HepG2 (cell line): ENCODE measurements around the gene HAPLN2. TPM values are rescaled to one million over a fixed set of nuclear protein-coding genes. Genes with fewer than 3 reads are reported as not detected.

Source experiments
- ATAC-seq: fragments of 200-7000 bp; cut with Tn5 transposase; 3 replicates; pipeline ENCODE4 v1.9.1; 2020; ENCODE audit warnings: mild to moderate bottlenecking, moderate library complexity
- BruUV-seq: library from RNA; stranded (reverse); fragments of 400-500 nt; replicated peaks from 2 replicates; lab custom pipeline; 2021; lab: Mats Ljungman, UMichigan
- CTCF ChIA-PET: fragments of 300-600 bp; formaldehyde crosslinking; extraction: SDS; loops from one replicate; lab custom pipeline; 2021; ENCODE audit warnings: low total read pairs, inconsistent platforms, low intra/inter-chr PET ratio; lab: Yijun Ruan, JAX
- POLR2A ChIA-PET: fragments of 350-600 bp; sonication (Branson Sonifier 250); formaldehyde crosslinking; loops from one replicate; lab custom pipeline; 2020; ENCODE audit warnings: antibody characterized with exemption, inconsistent platforms; lab: Yijun Ruan, JAX
- DNase-seq: peaks from one replicate; pipeline ENCODE4 v3.0.0-alpha.2; 2015; ENCODE audit warnings: low spot score
- FAIRE-seq: peaks from 3 replicates; lab custom pipeline; 2011; peaks lifted over from hg19 to GRCh38; lab: Jason Lieb, UNC
- H2AFZ ChIP-seq: one replicate; pipeline ENCODE4 v1.6.1; 2011; ENCODE audit warnings: low read length, inconsistent platforms
- H3K27ac ChIP-seq: fragments of 300-600 bp; 3 replicates; pipeline ENCODE4 v1.8.0; 2011; ENCODE audit warnings: mixed run types, mild to moderate bottlenecking, mixed read lengths, low read length, inconsistent platforms; ENCODE audit not compliant: insufficient read depth; ENCODE audit errors: extremely low read length
- H3K27me3 ChIP-seq, 2 experiments: fragments of 200-600 bp in 1 of 2; 2 replicates in 1 of 2; 3 replicates in 1 of 2; pipeline versions ENCODE4 v1.6.0 to v1.8.0; 2011; ENCODE audit warnings: low read length in 2 of 2, mild to moderate bottlenecking in 2 of 2, moderate library complexity in 2 of 2, inconsistent platforms in 1 of 2; ENCODE audit not compliant: insufficient read depth in 2 of 2, control insufficient read depth in 1 of 2
- H3K36me3 ChIP-seq, 2 experiments: fragments of 200-600 bp in 1 of 2; replicated peaks in 1 of 2; 2 replicates in 1 of 2; 3 replicates in 1 of 2; pipeline versions ENCODE4 v1.5.1 to v1.8.0; 2011; ENCODE audit warnings: low read length in 2 of 2, inconsistent platforms in 1 of 2; ENCODE audit not compliant: insufficient read depth in 2 of 2, control insufficient read depth in 1 of 2
- H3K4me1 ChIP-seq: 2 replicates; pipeline ENCODE4 v1.5.1; 2012; ENCODE audit warnings: low read length, inconsistent platforms; ENCODE audit not compliant: insufficient read depth
- H3K4me2 ChIP-seq: 2 replicates; pipeline ENCODE4 v1.6.0; 2011; ENCODE audit warnings: low read depth, low read length, inconsistent platforms
- H3K4me3 ChIP-seq, 3 experiments: fragments of 200-600 bp in 1 of 3; sonication (generic), shearing (Covaris generic) in 1 of 3; replicated peaks in 1 of 3; 2 replicates each; pipeline ENCODE4 v1.5.1; 2011 to 2016; ENCODE audit warnings: low read length in 3 of 3, inconsistent platforms in 2 of 3, low read depth in 2 of 3, mild to moderate bottlenecking in 2 of 3, control low read depth in 1 of 3, mixed read lengths in 1 of 3; ENCODE audit not compliant: insufficient read depth in 1 of 3
- H3K79me2 ChIP-seq: one replicate; pipeline ENCODE4 v1.6.1; 2011; ENCODE audit warnings: low read length, inconsistent platforms; ENCODE audit not compliant: insufficient read depth
- H3K9ac ChIP-seq: 2 replicates; pipeline ENCODE4 v1.6.0; 2011; ENCODE audit warnings: mild to moderate bottlenecking, low read depth, low read length, inconsistent platforms; ENCODE audit not compliant: insufficient read depth
- H3K9me3 ChIP-seq: 2 replicates; pipeline ENCODE4 v1.5.1; 2012; ENCODE audit warnings: mild to moderate bottlenecking, low read length
- H4K20me1 ChIP-seq: 2 replicates; pipeline ENCODE4 v1.6.0; 2011; ENCODE audit warnings: inconsistent platforms, mild to moderate bottlenecking, low read length, moderate library complexity; ENCODE audit not compliant: insufficient read depth
- EZH2 ChIP-seq: conservative IDR thresholded peaks from 2 replicates; pipeline ENCODE4 v1.6.1; 2012; ENCODE audit warnings: mild to moderate bottlenecking, low read depth, low read length, moderate library complexity
- IRF2 ChIP-seq: IDR thresholded peaks from 2 replicates; pipeline ENCODE4 v1.6.1; 2018; ENCODE audit warnings: missing genetic modification reagents, missing compliant biosample characterization
- KDM5B ChIP-seq: sonication (generic); formaldehyde crosslinking; IDR thresholded peaks from 2 replicates; pipeline ENCODE4 v1.4.0; 2020; ENCODE audit warnings: missing genetic modification reagents, mild to moderate bottlenecking, borderline replicate concordance
- MNT ChIP-seq: fragments of 450-650 bp; IDR thresholded peaks from 2 replicates; pipeline ENCODE4 v1.6.1; 2016
- NFRKB ChIP-seq: fragments of 450-650 bp; IDR thresholded peaks from 2 replicates; pipeline ENCODE4 v1.6.1; 2017
- NRL ChIP-seq: sonication (generic); formaldehyde crosslinking; IDR thresholded peaks from 2 replicates; pipeline ENCODE4 v1.5.0; 2020; ENCODE audit warnings: missing genetic modification reagents, mild to moderate bottlenecking, moderate library complexity, borderline replicate concordance
- RBM39 ChIP-seq: fragments of 200-400 bp; formaldehyde crosslinking; IDR thresholded peaks from one replicate; pipeline ENCODE4 v1.6.1; 2018; ENCODE audit warnings: antibody characterized with exemption, mild to moderate bottlenecking, low read depth, low read length; ENCODE audit not compliant: poor library complexity, severe bottlenecking
- SNAI1 ChIP-seq: sonication (generic); formaldehyde crosslinking; IDR thresholded peaks from 2 replicates; pipeline ENCODE4 v1.5.0; 2020; ENCODE audit warnings: mild to moderate bottlenecking, missing genetic modification reagents, borderline replicate concordance
- SP5 ChIP-seq: IDR thresholded peaks from 2 replicates; pipeline ENCODE4 v1.6.1; 2016; ENCODE audit warnings: low read depth, borderline replicate concordance
- SRF ChIP-seq: IDR thresholded peaks from 2 replicates; pipeline ENCODE4 v1.6.1; 2011; ENCODE audit warnings: mild to moderate bottlenecking, low read depth, low read length, moderate library complexity
- ZNF550 ChIP-seq: sonication (generic); formaldehyde crosslinking; IDR thresholded peaks from 2 replicates; pipeline ENCODE4 v1.4.0; 2020; ENCODE audit warnings: mild to moderate bottlenecking, missing genetic modification reagents, borderline replicate concordance
- WGBS: methylation state at CpG from one replicate; pipeline ENCODE4 v1.1.6; 2017; ENCODE audit warnings: low lambda C conversion rate; 5-methylcytosine and 5-hydroxymethylcytosine counted together
- in situ Hi-C: cut with HindIII; loops from 2 replicates; pipeline ENCODE4 v1.10.0; 2017; ENCODE audit warnings: low pct_unique_long_range_greater_than_20kb; ENCODE audit not compliant: extremely low pct_ligation_motif_present
- intact Hi-C: fragments of 100-400 bp; cut with micrococcal nuclease; formaldehyde crosslinking; loops from one replicate; pipeline ENCODE4 v1.10.0; 2022; ENCODE audit not compliant: unreplicated experiment
- polyA plus RNA-seq, 8 experiments: library from polyadenylated mRNA; depleted of rRNA in 3 of 8; stranded (reverse) in 7 of 8; unstranded in 1 of 8; fragments of >200 nt; fragmentation: Illumina TruSeq in 4 of 8; extraction: Trizol in 4 of 8; gene quantifications; 2 replicates each; pipeline versions ENCODE4 v1.2.1 to v1.2.3, GENCODE V29; 2011 to 2016; ENCODE audit warnings: low read depth in 4 of 8, missing spikeins in 1 of 8, mixed read lengths in 1 of 8; ENCODE audit not compliant: insufficient read depth in 1 of 8
- total RNA-seq, 5 experiments: library from RNA; depleted of rRNA; stranded (reverse); fragments of >200 nt; fragmentation: Illumina TruSeq; extraction: Trizol; gene quantifications; 2 replicates each; pipeline ENCODE4 v1.2.3, GENCODE V29; 2016; ENCODE audit warnings: low read depth in 1 of 5
- TF ChIP-seq, protein P1 (sequence below): sonication (generic); formaldehyde crosslinking; IDR thresholded peaks from 2 replicates; pipeline ENCODE4 v1.8.1; 2023; ENCODE audit warnings: mild to moderate bottlenecking, missing genetic modification reagents
- TF ChIP-seq, protein P2 (sequence below): sonication (generic); formaldehyde crosslinking; IDR thresholded peaks from 2 replicates; pipeline ENCODE4 v1.5.0; 2020; ENCODE audit warnings: missing genetic modification reagents, mild to moderate bottlenecking, borderline replicate concordance
- TF ChIP-seq, protein P3 (sequence below): IDR thresholded peaks from 2 replicates; pipeline ENCODE4 v1.6.1; 2016; ENCODE audit warnings: low read depth, control low read depth

The HAPLN2 gene
- total and polyA plus RNA-seq, 2 of the 13 experiments (the other 11 are each of a cell fraction or from before 2014, with no cell fraction given), result not detected

GRCh38 chr1:156624814-156625435, 5.7 kb downstream of the HAPLN2 start (continued):
- no peak for TF ChIP-seq ZNF550
- TF ChIP-seq NRL (CRISPR knock-in tag), result 0 out of 2 replicates have a peak, but pooled peaks have one; percentile 18
- peak; percentile 19 for TF ChIP-seq RBM39
- TF ChIP-seq, protein P1, sequence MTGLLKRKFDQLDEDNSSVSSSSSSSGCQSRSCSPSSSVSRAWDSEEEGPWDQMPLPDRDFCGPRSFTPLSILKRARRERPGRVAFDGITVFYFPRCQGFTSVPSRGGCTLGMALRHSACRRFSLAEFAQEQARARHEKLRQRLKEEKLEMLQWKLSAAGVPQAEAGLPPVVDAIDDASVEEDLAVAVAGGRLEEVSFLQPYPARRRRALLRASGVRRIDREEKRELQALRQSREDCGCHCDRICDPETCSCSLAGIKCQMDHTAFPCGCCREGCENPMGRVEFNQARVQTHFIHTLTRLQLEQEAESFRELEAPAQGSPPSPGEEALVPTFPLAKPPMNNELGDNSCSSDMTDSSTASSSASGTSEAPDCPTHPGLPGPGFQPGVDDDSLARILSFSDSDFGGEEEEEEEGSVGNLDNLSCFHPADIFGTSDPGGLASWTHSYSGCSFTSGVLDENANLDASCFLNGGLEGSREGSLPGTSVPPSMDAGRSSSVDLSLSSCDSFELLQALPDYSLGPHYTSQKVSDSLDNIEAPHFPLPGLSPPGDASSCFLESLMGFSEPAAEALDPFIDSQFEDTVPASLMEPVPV (CRISPR knock-in tag), result no peak
- no peak for TF ChIP-seq SRF

GRCh38 chr1:156625436-156626078, 6.3 kb downstream of the HAPLN2 start:
- H3K27ac ChIP-seq, result no peak overlapping the region
- in situ Hi-C loops, result no loop called here
- TF ChIP-seq KDM5B (CRISPR knock-in tag), result no peak; the same call in 1 of the 2 replicates
- no peak for TF ChIP-seq IRF2 (CRISPR knock-in tag)
- no peak for TF ChIP-seq MNT
- no peak for TF ChIP-seq SNAI1 (CRISPR knock-in tag)
- no peak for TF ChIP-seq NFRKB
- TF ChIP-seq, protein P2, sequence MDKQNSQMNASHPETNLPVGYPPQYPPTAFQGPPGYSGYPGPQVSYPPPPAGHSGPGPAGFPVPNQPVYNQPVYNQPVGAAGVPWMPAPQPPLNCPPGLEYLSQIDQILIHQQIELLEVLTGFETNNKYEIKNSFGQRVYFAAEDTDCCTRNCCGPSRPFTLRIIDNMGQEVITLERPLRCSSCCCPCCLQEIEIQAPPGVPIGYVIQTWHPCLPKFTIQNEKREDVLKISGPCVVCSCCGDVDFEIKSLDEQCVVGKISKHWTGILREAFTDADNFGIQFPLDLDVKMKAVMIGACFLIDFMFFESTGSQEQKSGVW, result no peak
- peak; percentile 87; the same call in 1 of the 2 replicates for TF ChIP-seq EZH2
- TF ChIP-seq, protein P3, sequence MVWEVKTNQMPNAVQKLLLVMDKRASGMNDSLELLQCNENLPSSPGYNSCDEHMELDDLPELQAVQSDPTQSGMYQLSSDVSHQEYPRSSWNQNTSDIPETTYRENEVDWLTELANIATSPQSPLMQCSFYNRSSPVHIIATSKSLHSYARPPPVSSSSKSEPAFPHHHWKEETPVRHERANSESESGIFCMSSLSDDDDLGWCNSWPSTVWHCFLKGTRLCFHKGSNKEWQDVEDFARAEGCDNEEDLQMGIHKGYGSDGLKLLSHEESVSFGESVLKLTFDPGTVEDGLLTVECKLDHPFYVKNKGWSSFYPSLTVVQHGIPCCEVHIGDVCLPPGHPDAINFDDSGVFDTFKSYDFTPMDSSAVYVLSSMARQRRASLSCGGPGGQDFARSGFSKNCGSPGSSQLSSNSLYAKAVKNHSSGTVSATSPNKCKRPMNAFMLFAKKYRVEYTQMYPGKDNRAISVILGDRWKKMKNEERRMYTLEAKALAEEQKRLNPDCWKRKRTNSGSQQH (CRISPR knock-in tag), result no peak
- TF ChIP-seq SP5, result no peak

More at GRCh38 chr1:156625436-156626078, 6.3 kb downstream of the HAPLN2 start:
- ATAC-seq (peak; percentile 48), FAIRE-seq (no peak), DNase-seq (no peak)
- ChIA-PET CTCF (interaction anchor here (2.2 to 3.0 kb wide), 4 partner anchors 32 to 100 kb away, joined by 9 to 18 read pairs (median 10); partner anchors contain the start of gene NES), POLR2A (interaction anchor here (2.1 kb wide), 1 partner anchor 36 kb away, joined by 7 read pairs; no protein-coding TSS in a partner anchor)
- H2AFZ ChIP-seq, result no peak overlapping the region
- H3K9ac ChIP-seq, result no peak overlapping the region
- BruUV-seq, result no TSS peak
- H4K20me1 ChIP-seq, result no peaks in the 10 kb centered on the region
- peaks cover 13 to 40% of the 10 kb centered on the region in 2 experiments for H3K27me3 ChIP-seq
- no peaks in the 10 kb centered on the region for H3K79me2 ChIP-seq
- WGBS, result 3% methylated on average over 15 of the region's 45 CpGs
- H3K9me3 ChIP-seq, result no peaks in the 10 kb centered on the region
- no peaks in the 10 kb centered on the region for H3K36me3 ChIP-seq
- intact Hi-C loops, result loop anchor here (1.0 to 2.0 kb wide), 2 partner anchors 32 to 51 kb away; partner anchors contain the start of gene NES
- peak overlapping the region; percentile 43 to 69 (median 44); a peak in 5 of 6 replicates for H3K4me3 ChIP-seq
- peak overlapping the region; percentile 88 for H3K4me2 ChIP-seq
- peaks cover 34% of the 10 kb centered on the region for H3K4me1 ChIP-seq
